ENCODE measurements around the gene FNBP1L. TPM values are rescaled to one million over a fixed set of nuclear protein-coding genes. Genes with fewer than 3 reads are reported as not detected.

Gene FNBP1L
- total and polyA plus RNA-seq, 9 of the 15 experiments (the other 6 are each of a cell fraction or from before 2014, with no cell fraction given): 1.4 to 6.9 (median 5.9) TPM

GRCh38 chr1:93408203-93408602, 39.7 kb upstream of the FNBP1L start:
- Histone ChIP-seq H3K79me2 (ENCODE audit: control insufficient read depth, insufficient read depth, low read length) (no peaks in the 10 kb centered on the region), H4K20me1 (replicated peaks; ENCODE audit: control insufficient read depth, insufficient read depth, low read length) (no peaks in the 10 kb centered on the region), H3K27me3 (ENCODE audit: control insufficient read depth in 2 of 2, insufficient read depth in 2 of 2, low read length in 2 of 2) (no peaks in the 10 kb centered on the region; a peak in 1 of 5 replicates), H3K36me3 (ENCODE audit: control insufficient read depth, insufficient read depth, low read length) (no peaks in the 10 kb centered on the region), H2AFZ (ENCODE audit: low read depth, low read length) (0 out of 2 replicates have a peak overlapping the region, but pooled peaks have one; percentile 63), H3K4me1 (replicated peaks in 1 of 2; ENCODE audit: control insufficient read depth in 2 of 2, insufficient read depth in 2 of 2, low read length in 2 of 2) (no peaks in the 10 kb centered on the region), H3K27ac (ENCODE audit: extremely low read depth, low read depth, low read length) (no peak overlapping the region), H3K4me3 (no peak overlapping the region), H3K9me1 (ENCODE audit: control insufficient read depth, insufficient read depth, low read length) (no peaks in the 10 kb centered on the region), H3K9me3 (replicated peaks; ENCODE audit: control insufficient read depth, insufficient read depth, low read depth, low read length) (no peaks in the 10 kb centered on the region; the same call in 1 of the 2 replicates), H3K9ac (ENCODE audit: insufficient read depth in 1 of 2, low read depth in 2 of 2, low read length in 2 of 2) (no peak overlapping the region), H3K4me2 (ENCODE audit: insufficient read depth, low read length) (no peak overlapping the region)
- intact Hi-C loops (cut with micrococcal nuclease): no loop called here
- ChIA-PET CTCF (ENCODE audit: low intra/inter-chr PET ratio) (no interaction called here), POLR2A (interaction anchor here (0.6 to 1.2 kb wide), 2 partner anchors 27 to 218 kb away, joined by 3 read pairs; no protein-coding TSS in a partner anchor)
- FAIRE-seq (no peak), DNase-seq (ENCODE audit: extremely low read depth in 1 of 4, low spot score in 3 of 4) (no peak), ATAC-seq (no peak)
- in situ Hi-C loops (cut with MboI): no loop called here
- 12% methylated on average over 4 of the region's 4 CpGs for WGBS (ENCODE audit: insufficient coverage, low coverage, missing lambda C conversion rate)
- BruUV-seq (replicated peaks): no TSS peak
- TF ChIP-seq CBX8 (IDR thresholded peaks at IDR 0.05; ENCODE audit: borderline replicate concordance, extremely low read depth, low read depth, low read length, poor library complexity, severe bottlenecking) (no peak), FOSL1 (tag; conservative IDR thresholded peaks at IDR 0.05) (no peak), HOMEZ (CRISPR knock-in tag; IDR thresholded peaks at IDR 0.05) (no peak), ZBTB33 (CRISPR knock-in tag; IDR thresholded peaks at IDR 0.05) (no peak)
